GM23338 (cell line): Measurements from ENCODE around the gene RPL13.

Experiments
- CREB1 ChIP-seq: fragments of 250-450 bp; sonication (Bioruptor Pico); IDR thresholded peaks from 2 replicates; pipeline ENCODE4 v1.5.0; 2020; ENCODE audit warnings: low read depth, mild to moderate bottlenecking, moderate library complexity
- CTCF ChIP-seq, 2 experiments: fragments of 200-600 bp in 1 of 2; sonication (generic) in 1 of 2; conservative IDR thresholded peaks; 2 replicates each; pipeline versions ENCODE4 v1.5.1 to v1.6.1; 2016 to 2017; ENCODE audit warnings: antibody characterized with exemption in 2 of 2, low read depth in 2 of 2, mild to moderate bottlenecking in 2 of 2, moderate library complexity in 1 of 2
- ETS1 ChIP-seq: IDR thresholded peaks from 2 replicates; pipeline ENCODE4 v1.6.1; 2016; ENCODE audit warnings: antibody characterized with exemption
- EZH2 ChIP-seq: fragments of 200-600 bp; sonication (generic); IDR thresholded peaks from one replicate; pipeline ENCODE4 v1.8.0; 2017; ENCODE audit warnings: antibody characterized with exemption, mild to moderate bottlenecking, low read depth; ENCODE audit not compliant: unreplicated experiment
- EZH2phosphoT487 ChIP-seq: fragments of 200-600 bp; sonication (generic); IDR thresholded peaks from one replicate; pipeline ENCODE4 v1.8.1; 2018; ENCODE audit warnings: antibody characterized with exemption; ENCODE audit not compliant: unreplicated experiment
- JUNB ChIP-seq: IDR thresholded peaks from one replicate; pipeline ENCODE4 v1.6.1; 2016; ENCODE audit warnings: antibody characterized with exemption; ENCODE audit not compliant: unreplicated experiment
- NANOG ChIP-seq: IDR thresholded peaks from 2 replicates; pipeline ENCODE4 v1.6.1; 2016; ENCODE audit warnings: antibody characterized with exemption, borderline replicate concordance
- POLR2AphosphoS5 ChIP-seq: IDR thresholded peaks from 2 replicates; pipeline ENCODE4 v1.6.1; 2016; ENCODE audit warnings: antibody characterized with exemption, low read depth
- REST ChIP-seq: IDR thresholded peaks from one replicate; pipeline ENCODE4 v1.6.1; 2018; ENCODE audit warnings: antibody characterized with exemption; ENCODE audit not compliant: unreplicated experiment
- STAT1 ChIP-seq: IDR thresholded peaks from one replicate; pipeline ENCODE4 v1.6.1; 2016; ENCODE audit warnings: antibody characterized with exemption; ENCODE audit not compliant: unreplicated experiment
- ZNF114 ChIP-seq: fragments of 250-450 bp; sonication (Bioruptor Pico); IDR thresholded peaks from 2 replicates; pipeline ENCODE4 v1.5.0; 2020; ENCODE audit warnings: mild to moderate bottlenecking, moderate library complexity
- ZNF331 ChIP-seq: fragments of 250-450 bp; sonication (Bioruptor Pico); IDR thresholded peaks from 2 replicates; pipeline ENCODE4 v1.5.0; 2020; ENCODE audit warnings: low read depth, mild to moderate bottlenecking, moderate library complexity
- ZNF462 ChIP-seq: fragments of 250-450 bp; sonication (Bioruptor Pico); IDR thresholded peaks from 2 replicates; pipeline ENCODE4 v1.5.0; 2020; ENCODE audit warnings: mild to moderate bottlenecking, moderate library complexity

GRCh38 chr16:89600427-89600826 is 39.9 kb downstream of the RPL13 start:
- no peak for TF ChIP-seq CTCF (conservative IDR thresholded peaks at IDR 0.05; ENCODE audit: low read depth in 2 of 2)
- TF ChIP-seq REST = no peak
- TF ChIP-seq EZH2phosphoT487 = no peak
- no peak for TF ChIP-seq POLR2AphosphoS5
- no peak for TF ChIP-seq EZH2
- no peak for TF ChIP-seq STAT1
- TF ChIP-seq ETS1 = no peak
- TF ChIP-seq JUNB = no peak
- no peak for TF ChIP-seq CREB1 (CRISPR knock-in tag)
- TF ChIP-seq ZNF331 (CRISPR knock-in tag) = no peak
- no peak for TF ChIP-seq ZNF462 (CRISPR knock-in tag)
- no peak for TF ChIP-seq ZNF114 (CRISPR knock-in tag)
- TF ChIP-seq NANOG = no peak
